Measurements from ENCODE around the gene FBN1.

GRCh38 chr15:48596415-48596814 is 49.1 kb downstream of the FBN1 start:
- TF ChIP-seq CTCF (IDR thresholded peaks at IDR 0.05 in 4 of 5, conservative IDR thresholded peaks at IDR 0.05 in 1 of 5), result no peak
- no peak for TF ChIP-seq POLR2A (IDR thresholded peaks at IDR 0.05)

All from gastrocnemius medialis (tissue), 4 donors.